Fibroblast of lung (primary cell): Measurements from ENCODE around the gene MRPS22.

ENCODE experiments used
- EZH2 ChIP-seq: IDR thresholded peaks from 2 replicates; pipeline ENCODE4 v1.5.1; 2012; ENCODE audit warnings: low read length, control low read depth, mild to moderate bottlenecking; ENCODE audit errors: missing control alignments
- TF ChIP-seq, protein P1 (sequence below), 2 donors: IDR thresholded peaks in 1 of 2; conservative IDR thresholded peaks in 1 of 2; 1 replicate in 1 of 2; 2 replicates in 1 of 2; pipeline ENCODE4 v1.5.1; 2011 to 2012; ENCODE audit warnings: low read length in 2 of 2, control low read depth in 1 of 2, inconsistent platforms in 1 of 2, low read depth in 1 of 2, mild to moderate bottlenecking in 1 of 2

DNA sequence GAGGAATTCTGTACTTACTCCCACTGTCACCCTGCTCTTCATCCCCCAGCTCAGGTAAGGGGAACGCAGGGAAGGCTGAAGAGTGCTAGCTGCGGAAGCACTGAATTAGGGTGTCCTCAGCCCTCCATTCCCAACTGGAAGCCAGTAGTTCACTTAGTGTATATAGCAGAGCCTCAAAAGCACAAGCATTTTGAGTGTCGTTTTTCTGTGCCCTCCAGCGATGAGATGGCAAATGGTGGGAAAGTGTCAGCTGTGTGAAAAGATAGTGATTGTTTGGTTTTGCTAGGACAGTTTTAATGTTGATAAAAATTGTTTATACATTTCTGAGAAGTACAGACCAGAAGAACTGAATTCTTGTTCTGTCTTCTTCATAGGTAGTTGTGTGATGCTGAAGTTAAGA lies 10.8 kb downstream of the MRPS22 start:
- TF ChIP-seq, protein P1, sequence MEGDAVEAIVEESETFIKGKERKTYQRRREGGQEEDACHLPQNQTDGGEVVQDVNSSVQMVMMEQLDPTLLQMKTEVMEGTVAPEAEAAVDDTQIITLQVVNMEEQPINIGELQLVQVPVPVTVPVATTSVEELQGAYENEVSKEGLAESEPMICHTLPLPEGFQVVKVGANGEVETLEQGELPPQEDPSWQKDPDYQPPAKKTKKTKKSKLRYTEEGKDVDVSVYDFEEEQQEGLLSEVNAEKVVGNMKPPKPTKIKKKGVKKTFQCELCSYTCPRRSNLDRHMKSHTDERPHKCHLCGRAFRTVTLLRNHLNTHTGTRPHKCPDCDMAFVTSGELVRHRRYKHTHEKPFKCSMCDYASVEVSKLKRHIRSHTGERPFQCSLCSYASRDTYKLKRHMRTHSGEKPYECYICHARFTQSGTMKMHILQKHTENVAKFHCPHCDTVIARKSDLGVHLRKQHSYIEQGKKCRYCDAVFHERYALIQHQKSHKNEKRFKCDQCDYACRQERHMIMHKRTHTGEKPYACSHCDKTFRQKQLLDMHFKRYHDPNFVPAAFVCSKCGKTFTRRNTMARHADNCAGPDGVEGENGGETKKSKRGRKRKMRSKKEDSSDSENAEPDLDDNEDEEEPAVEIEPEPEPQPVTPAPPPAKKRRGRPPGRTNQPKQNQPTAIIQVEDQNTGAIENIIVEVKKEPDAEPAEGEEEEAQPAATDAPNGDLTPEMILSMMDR (conservative IDR thresholded peaks at IDR 0.05 in 1 of 2, IDR thresholded peaks at IDR 0.05 in 1 of 2; ENCODE audit: low read depth in 1 of 2, low read length in 2 of 2) = no peak
- TF ChIP-seq EZH2 = no peak
